Astrocyte (in vitro differentiated cells and primary cell): ENCODE measurements around the gene CCDC28B. TPM values are rescaled to one million over a fixed set of nuclear protein-coding genes. Genes with fewer than 3 reads are reported as not detected.
A peak's percentile ranks its signal among the peaks of the same experiment; 100 is the strongest.

Experiments used
- DNase-seq: peaks from one replicate; pipeline ENCODE4 v3.0.0-alpha.2; 2010; ENCODE audit warnings: low read depth
- FAIRE-seq: peaks from 2 replicates; lab custom pipeline; 2011; peaks lifted over from hg19 to GRCh38; lab: Jason Lieb, UNC
- H2AFZ ChIP-seq: 2 replicates; pipeline ENCODE4 v1.6.0; 2012; ENCODE audit warnings: low read depth, low read length, inconsistent platforms
- H3K27ac ChIP-seq: 2 replicates; pipeline ENCODE4 v1.5.1; 2011; ENCODE audit warnings: low read depth, low read length, inconsistent platforms
- H3K27me3 ChIP-seq: 2 replicates; pipeline ENCODE4 v1.6.0; 2011; ENCODE audit warnings: low read length, inconsistent platforms; ENCODE audit not compliant: insufficient read depth
- H3K36me3 ChIP-seq: 2 replicates; pipeline ENCODE4 v1.5.1; 2011; ENCODE audit warnings: low read length, inconsistent platforms; ENCODE audit not compliant: insufficient read depth
- H3K4me1 ChIP-seq: 2 replicates; pipeline ENCODE4 v1.5.1; 2011; ENCODE audit warnings: low read length, inconsistent platforms; ENCODE audit not compliant: insufficient read depth
- H3K4me2 ChIP-seq: 2 replicates; pipeline ENCODE4 v1.6.0; 2012; ENCODE audit warnings: low read length, inconsistent platforms
- H3K4me3 ChIP-seq: 2 replicates; pipeline ENCODE4 v1.5.1; 2011; ENCODE audit warnings: low read depth, mild to moderate bottlenecking, low read length, inconsistent platforms; ENCODE audit not compliant: insufficient read depth
- H3K79me2 ChIP-seq: 2 replicates; pipeline ENCODE4 v1.6.0; 2012; ENCODE audit warnings: mild to moderate bottlenecking, low read length, inconsistent platforms; ENCODE audit not compliant: insufficient read depth
- H3K9ac ChIP-seq: 2 replicates; pipeline ENCODE4 v1.6.0; 2012; ENCODE audit warnings: mild to moderate bottlenecking, low read length, inconsistent platforms
- H3K9me3 ChIP-seq: 2 replicates; pipeline ENCODE4 v1.5.1; 2012; ENCODE audit warnings: low read depth, mild to moderate bottlenecking, low read length, inconsistent platforms; ENCODE audit not compliant: insufficient read depth
- H4K20me1 ChIP-seq: 2 replicates; pipeline ENCODE4 v1.6.0; 2012; ENCODE audit warnings: low read length, inconsistent platforms; ENCODE audit not compliant: insufficient read depth
- H3K27ac Mint-ChIP-seq: one replicate; pipeline ENCODE4 v1.8.0; 2021; ENCODE audit warnings: mild to moderate bottlenecking, mixed read lengths; ENCODE audit not compliant: unreplicated experiment
- H3K27me3 Mint-ChIP-seq: one replicate; pipeline ENCODE4 v1.8.0; 2021; ENCODE audit warnings: low read depth, mixed read lengths; ENCODE audit not compliant: unreplicated experiment
- H3K36me3 Mint-ChIP-seq: one replicate; pipeline ENCODE4 v1.8.0; 2021; ENCODE audit warnings: low read depth, mixed read lengths; ENCODE audit not compliant: unreplicated experiment
- H3K4me1 Mint-ChIP-seq: one replicate; pipeline ENCODE4 v1.8.0; 2021; ENCODE audit warnings: low read depth, mixed read lengths; ENCODE audit not compliant: unreplicated experiment
- H3K4me3 Mint-ChIP-seq: one replicate; pipeline ENCODE4 v1.8.0; 2021; ENCODE audit warnings: mild to moderate bottlenecking, moderate library complexity, mixed read lengths; ENCODE audit not compliant: unreplicated experiment
- H3K9me3 Mint-ChIP-seq: one replicate; pipeline ENCODE4 v1.8.0; 2021; ENCODE audit warnings: mild to moderate bottlenecking, mixed read lengths; ENCODE audit not compliant: unreplicated experiment
- CTCF ChIP-seq: IDR thresholded peaks from 2 replicates; pipeline ENCODE4 v1.5.1; 2011; ENCODE audit warnings: low read depth, mild to moderate bottlenecking, inconsistent platforms, low read length, moderate library complexity; ENCODE audit not compliant: insufficient read depth
- EZH2 ChIP-seq: IDR thresholded peaks from 2 replicates; pipeline ENCODE4 v1.6.1; 2012; ENCODE audit warnings: mild to moderate bottlenecking, low read length, inconsistent platforms; ENCODE audit not compliant: insufficient read depth
- total RNA-seq: library from RNA; stranded (reverse); gene quantifications from 2 replicates; pipeline ENCODE4 v1.2.1, GENCODE V29; 2021

Gene CCDC28B
- total RNA-seq, 1 donor from 2014 or later = 16.0 TPM

GRCh38 chr1:32199717-32200072 is 700 bp upstream of the CCDC28B start:
- DNase-seq (no peak), FAIRE-seq (no peak)
- no peaks in the 10 kb centered on the region for H3K9me3 Mint-ChIP-seq
- no peak overlapping the region for H2AFZ ChIP-seq
- H3K9ac ChIP-seq = peak overlapping the region; percentile 91
- no peaks in the 10 kb centered on the region for H3K27me3 Mint-ChIP-seq
- peaks cover 22% of the 10 kb centered on the region for H3K4me1 ChIP-seq
- H3K4me1 Mint-ChIP-seq = peaks cover 28% of the 10 kb centered on the region
- H3K36me3 ChIP-seq = peaks cover 29% of the 10 kb centered on the region
- peak overlapping the region; percentile 86 for H3K4me3 Mint-ChIP-seq
- H4K20me1 ChIP-seq = peaks cover 22% of the 10 kb centered on the region
- H3K9me3 ChIP-seq = no peaks in the 10 kb centered on the region
- H3K27ac ChIP-seq = peak overlapping the region; percentile 88
- peak overlapping the region; percentile 96 for H3K4me2 ChIP-seq
- no peaks in the 10 kb centered on the region for H3K27me3 ChIP-seq
- H3K27ac Mint-ChIP-seq = peak overlapping the region; percentile 79
- no peaks in the 10 kb centered on the region for H3K79me2 ChIP-seq
- H3K36me3 Mint-ChIP-seq = peaks cover 7% of the 10 kb centered on the region
- TF ChIP-seq CTCF = no peak
- no peak for TF ChIP-seq EZH2
- H3K4me3 ChIP-seq = peak overlapping the region; percentile 78

GRCh38 chr1:32201011-32201855 is 838 bp downstream of the CCDC28B start:
- Histone ChIP-seq H3K4me1 (peaks cover 22% of the 10 kb centered on the region), H3K27me3 (no peaks in the 10 kb centered on the region), H4K20me1 (peaks cover 11% of the 10 kb centered on the region), H3K79me2 (peaks cover 4% of the 10 kb centered on the region), H3K4me3 (peak overlapping the region; percentile 78), H3K9ac (peak overlapping the region; percentile 91), H2AFZ (peak overlapping the region; percentile 81), H3K27ac (peak overlapping the region; percentile 88), H3K9me3 (no peaks in the 10 kb centered on the region), H3K36me3 (peaks cover 15% of the 10 kb centered on the region), H3K4me2 (peak overlapping the region; percentile 96)
- Mint-ChIP-seq H3K4me3 (peak overlapping the region; percentile 86), H3K9me3 (no peaks in the 10 kb centered on the region), H3K4me1 (peaks cover 27% of the 10 kb centered on the region), H3K27ac (peak overlapping the region; percentile 78), H3K36me3 (peaks cover 7% of the 10 kb centered on the region), H3K27me3 (no peaks in the 10 kb centered on the region)
- TF ChIP-seq EZH2 = no peak
- no peak for TF ChIP-seq CTCF
- DNase-seq (no peak), FAIRE-seq (no peak)

GRCh38 chr1:32204943-32205361 is 4.6 kb downstream of the CCDC28B start:
- peaks cover 6% of the 10 kb centered on the region for H3K79me2 ChIP-seq
- Mint-ChIP-seq H3K27me3 (no peaks in the 10 kb centered on the region), H3K36me3 (peaks cover 2% of the 10 kb centered on the region), H3K4me3 (peak overlapping the region; percentile 85), H3K9me3 (no peaks in the 10 kb centered on the region), H3K4me1 (peaks cover 10% of the 10 kb centered on the region), H3K27ac (no peak overlapping the region)
- no peaks in the 10 kb centered on the region for H3K9me3 ChIP-seq
- no peak for TF ChIP-seq CTCF
- no peak for TF ChIP-seq EZH2
- no peaks in the 10 kb centered on the region for H3K36me3 ChIP-seq
- peaks cover 16% of the 10 kb centered on the region for H3K4me1 ChIP-seq
- H2AFZ ChIP-seq = peak overlapping the region; percentile 85
- no peaks in the 10 kb centered on the region for H3K27me3 ChIP-seq
- H3K27ac ChIP-seq = peak overlapping the region; percentile 55
- peak overlapping the region; percentile 91 for H3K9ac ChIP-seq
- H3K4me3 ChIP-seq = peak overlapping the region; percentile 70
- H3K4me2 ChIP-seq = peak overlapping the region; percentile 95
- FAIRE-seq (no peak), DNase-seq (no peak)
- no peaks in the 10 kb centered on the region for H4K20me1 ChIP-seq
